HepG2 (cell line): Measurements from ENCODE around the gene SF3B6. TPM values are rescaled to one million over a fixed set of nuclear protein-coding genes. Genes with fewer than 3 reads are reported as not detected.
A peak's percentile ranks its signal among the peaks of the same experiment; 100 is the strongest.

ENCODE experiments used
- ATM ChIP-seq: fragments of 450-650 bp; IDR thresholded peaks from 2 replicates; pipeline ENCODE4 v1.7.1; 2017; ENCODE audit warnings: mild to moderate bottlenecking, borderline replicate concordance
- JUN ChIP-seq: sonication (generic); formaldehyde crosslinking; IDR thresholded peaks from 2 replicates; pipeline ENCODE4 v1.4.0; 2020; ENCODE audit warnings: mild to moderate bottlenecking, missing genetic modification reagents
- JUND ChIP-seq: sonication (generic); formaldehyde crosslinking; IDR thresholded peaks from 2 replicates; pipeline ENCODE4 v1.8.0; 2022; ENCODE audit warnings: mild to moderate bottlenecking, missing genetic modification reagents
- KDM5B ChIP-seq: sonication (generic); formaldehyde crosslinking; IDR thresholded peaks from 2 replicates; pipeline ENCODE4 v1.4.0; 2020; ENCODE audit warnings: missing genetic modification reagents, mild to moderate bottlenecking, borderline replicate concordance
- NAIF1 ChIP-seq: sonication (generic); formaldehyde crosslinking; IDR thresholded peaks from 2 replicates; pipeline ENCODE4 v1.5.0; 2020; ENCODE audit warnings: mild to moderate bottlenecking, missing genetic modification reagents, borderline replicate concordance
- NFE2L2 ChIP-seq: fragments of 150-350 bp; IDR thresholded peaks from 2 replicates; pipeline ENCODE4 v1.6.1; 2014; ENCODE audit warnings: low read length
- RFXAP ChIP-seq: sonication (generic); formaldehyde crosslinking; IDR thresholded peaks from 2 replicates; pipeline ENCODE4 v1.4.0; 2020; ENCODE audit warnings: missing genetic modification reagents, borderline replicate concordance
- SIX1 ChIP-seq: sonication (generic); formaldehyde crosslinking; IDR thresholded peaks from 2 replicates; pipeline ENCODE4 v1.4.0; 2020; ENCODE audit warnings: missing genetic modification reagents, borderline replicate concordance
- SMARCE1 ChIP-seq: fragments of 450-650 bp; IDR thresholded peaks from 2 replicates; pipeline ENCODE4 v1.6.1; 2017; ENCODE audit warnings: borderline replicate concordance
- TAF15 ChIP-seq: fragments of 200-400 bp; formaldehyde crosslinking; IDR thresholded peaks from one replicate; pipeline ENCODE4 v1.6.1; 2018; ENCODE audit warnings: mild to moderate bottlenecking, low read depth, low read length; ENCODE audit not compliant: poor library complexity, severe bottlenecking
- TRIM22 ChIP-seq: fragments of 450-650 bp; IDR thresholded peaks from 2 replicates; pipeline ENCODE4 v1.6.1; 2017
- XBP1 ChIP-seq: sonication (generic); formaldehyde crosslinking; IDR thresholded peaks from 2 replicates; pipeline ENCODE4 v1.5.0; 2020; ENCODE audit warnings: missing genetic modification reagents
- ZEB1 ChIP-seq: IDR thresholded peaks from 2 replicates; pipeline ENCODE4 v1.6.1; 2012; ENCODE audit warnings: mild to moderate bottlenecking, low read depth, inconsistent platforms; ENCODE audit not compliant: insufficient replicate concordance
- ZFP37 ChIP-seq: sonication (generic); formaldehyde crosslinking; IDR thresholded peaks from 2 replicates; pipeline ENCODE4 v1.4.0; 2020; ENCODE audit warnings: missing genetic modification reagents, borderline replicate concordance
- ZFY ChIP-seq: sonication (generic); formaldehyde crosslinking; IDR thresholded peaks from 2 replicates; pipeline ENCODE4 v1.4.0; 2020; ENCODE audit warnings: missing genetic modification reagents
- ZNF572 ChIP-seq: sonication (generic); formaldehyde crosslinking; IDR thresholded peaks from 2 replicates; pipeline ENCODE4 v1.5.1; 2020; ENCODE audit warnings: mild to moderate bottlenecking, missing genetic modification reagents
- ZNF674 ChIP-seq: sonication (generic); formaldehyde crosslinking; IDR thresholded peaks from 2 replicates; pipeline ENCODE4 v1.5.0; 2020; ENCODE audit warnings: low read depth, mild to moderate bottlenecking, missing genetic modification reagents
- ZNF720 ChIP-seq: sonication (generic); formaldehyde crosslinking; IDR thresholded peaks from 2 replicates; pipeline ENCODE4 v1.4.0; 2020; ENCODE audit warnings: missing genetic modification reagents
- ZNF749 ChIP-seq: sonication (generic); formaldehyde crosslinking; IDR thresholded peaks from 2 replicates; pipeline ENCODE4 v1.8.0; 2022; ENCODE audit warnings: mild to moderate bottlenecking, missing genetic modification reagents, moderate library complexity, borderline replicate concordance
- ZNF784 ChIP-seq: sonication (generic); formaldehyde crosslinking; IDR thresholded peaks from 2 replicates; pipeline ENCODE4 v1.5.1; 2020; ENCODE audit warnings: missing genetic modification reagents, mild to moderate bottlenecking, borderline replicate concordance
- ZSCAN9 ChIP-seq: IDR thresholded peaks from 2 replicates; pipeline ENCODE4 v1.6.1; 2016; ENCODE audit warnings: borderline replicate concordance
- polyA plus RNA-seq, 8 experiments: library from polyadenylated mRNA; depleted of rRNA in 3 of 8; stranded (reverse) in 7 of 8; unstranded in 1 of 8; fragments of >200 nt; fragmentation: Illumina TruSeq in 4 of 8; extraction: Trizol in 4 of 8; gene quantifications; 2 replicates each; pipeline versions ENCODE4 v1.2.1 to v1.2.3, GENCODE V29; 2011 to 2016; ENCODE audit warnings: low read depth in 4 of 8, missing spikeins in 1 of 8, mixed read lengths in 1 of 8; ENCODE audit not compliant: insufficient read depth in 1 of 8
- total RNA-seq, 5 experiments: library from RNA; depleted of rRNA; stranded (reverse); fragments of >200 nt; fragmentation: Illumina TruSeq; extraction: Trizol; gene quantifications; 2 replicates each; pipeline ENCODE4 v1.2.3, GENCODE V29; 2016; ENCODE audit warnings: low read depth in 1 of 5
- TF ChIP-seq, protein P1 (sequence below): sonication (generic); formaldehyde crosslinking; IDR thresholded peaks from 2 replicates; pipeline ENCODE4 v1.9.0; 2021; ENCODE audit warnings: missing genetic modification reagents, borderline replicate concordance
- TF ChIP-seq, protein P2 (sequence below): sonication (generic); formaldehyde crosslinking; IDR thresholded peaks from 2 replicates; pipeline ENCODE4 v1.8.0; 2022; ENCODE audit warnings: mild to moderate bottlenecking, missing genetic modification reagents, moderate library complexity

The SF3B6 gene
- total and polyA plus RNA-seq, 2 of the 13 experiments (the other 11 are each of a cell fraction or from before 2014, with no cell fraction given): 177 to 182 TPM

- TF ChIP-seq SMARCE1 (no peak), TAF15 (no peak), JUN (no peak), ATM (no peak), ZNF749 (CRISPR knock-in tag) (no peak), JUND (no peak), ZFP37 (CRISPR knock-in tag) (no peak), NAIF1 (CRISPR knock-in tag) (no peak), NFE2L2 (no peak), ZNF572 (CRISPR knock-in tag) (no peak), ZNF784 (peak; percentile 50; the same call in 1 of the 2 replicates), KDM5B (CRISPR knock-in tag) (no peak), ZNF674 (CRISPR knock-in tag) (no peak), ZNF720 (CRISPR knock-in tag) (no peak), XBP1 (CRISPR knock-in tag) (no peak), ZSCAN9 (CRISPR knock-in tag) (no peak; the same call in 1 of the 2 replicates), ZEB1 (peak; percentile 30), ZFY (CRISPR knock-in tag) (peak; percentile 24; the same call in 1 of the 2 replicates), SIX1 (CRISPR knock-in tag) (no peak), TRIM22 (no peak), RFXAP (CRISPR knock-in tag) (no peak)
- TF ChIP-seq, protein P1, sequence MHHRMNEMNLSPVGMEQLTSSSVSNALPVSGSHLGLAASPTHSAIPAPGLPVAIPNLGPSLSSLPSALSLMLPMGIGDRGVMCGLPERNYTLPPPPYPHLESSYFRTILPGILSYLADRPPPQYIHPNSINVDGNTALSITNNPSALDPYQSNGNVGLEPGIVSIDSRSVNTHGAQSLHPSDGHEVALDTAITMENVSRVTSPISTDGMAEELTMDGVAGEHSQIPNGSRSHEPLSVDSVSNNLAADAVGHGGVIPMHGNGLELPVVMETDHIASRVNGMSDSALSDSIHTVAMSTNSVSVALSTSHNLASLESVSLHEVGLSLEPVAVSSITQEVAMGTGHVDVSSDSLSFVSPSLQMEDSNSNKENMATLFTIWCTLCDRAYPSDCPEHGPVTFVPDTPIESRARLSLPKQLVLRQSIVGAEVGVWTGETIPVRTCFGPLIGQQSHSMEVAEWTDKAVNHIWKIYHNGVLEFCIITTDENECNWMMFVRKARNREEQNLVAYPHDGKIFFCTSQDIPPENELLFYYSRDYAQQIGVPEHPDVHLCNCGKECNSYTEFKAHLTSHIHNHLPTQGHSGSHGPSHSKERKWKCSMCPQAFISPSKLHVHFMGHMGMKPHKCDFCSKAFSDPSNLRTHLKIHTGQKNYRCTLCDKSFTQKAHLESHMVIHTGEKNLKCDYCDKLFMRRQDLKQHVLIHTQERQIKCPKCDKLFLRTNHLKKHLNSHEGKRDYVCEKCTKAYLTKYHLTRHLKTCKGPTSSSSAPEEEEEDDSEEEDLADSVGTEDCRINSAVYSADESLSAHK (CRISPR knock-in tag): no peak
- TF ChIP-seq, protein P2, sequence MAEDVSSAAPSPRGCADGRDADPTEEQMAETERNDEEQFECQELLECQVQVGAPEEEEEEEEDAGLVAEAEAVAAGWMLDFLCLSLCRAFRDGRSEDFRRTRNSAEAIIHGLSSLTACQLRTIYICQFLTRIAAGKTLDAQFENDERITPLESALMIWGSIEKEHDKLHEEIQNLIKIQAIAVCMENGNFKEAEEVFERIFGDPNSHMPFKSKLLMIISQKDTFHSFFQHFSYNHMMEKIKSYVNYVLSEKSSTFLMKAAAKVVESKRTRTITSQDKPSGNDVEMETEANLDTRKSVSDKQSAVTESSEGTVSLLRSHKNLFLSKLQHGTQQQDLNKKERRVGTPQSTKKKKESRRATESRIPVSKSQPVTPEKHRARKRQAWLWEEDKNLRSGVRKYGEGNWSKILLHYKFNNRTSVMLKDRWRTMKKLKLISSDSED: no peak
Observed at GRCh38 chr2:24021122-24021998, 54.8 kb downstream of the SF3B6 start (continued).
